RWPE1 (cell line): ENCODE results near the gene REV3L.
"Not testable (repeated sequence)": the region's sequence is repeated elsewhere in the genome, so short reads cannot be mapped to it uniquely, and the experiment has no call there.

Experiments
- CTCF ChIA-PET: fragments of 350-600 bp; sonication (Branson Sonifier 250); formaldehyde crosslinking; extraction: SDS; loops from one replicate; lab custom pipeline; 2021; lab: Yijun Ruan, JAX
- POLR2A ChIA-PET: fragments of 400-600 bp; formaldehyde crosslinking; extraction: SDS; loops from one replicate; lab custom pipeline; 2020; ENCODE audit warnings: antibody characterized with exemption; ENCODE audit not compliant: low non-redundant PET; lab: Yijun Ruan, JAX
- DNase-seq: peaks from one replicate; pipeline ENCODE4 v3.0.0; 2012; ENCODE audit warnings: low spot score
- H3K27ac ChIP-seq: fragments of 450-650 bp; 2 replicates; pipeline ENCODE4 v1.5.1; 2017
- TF ChIP-seq, protein P1 (sequence below): fragments of 450-650 bp; conservative IDR thresholded peaks from 2 replicates; pipeline ENCODE4 v1.5.1; 2017; ENCODE audit warnings: low read depth, mild to moderate bottlenecking

REV3L gene

DNA sequence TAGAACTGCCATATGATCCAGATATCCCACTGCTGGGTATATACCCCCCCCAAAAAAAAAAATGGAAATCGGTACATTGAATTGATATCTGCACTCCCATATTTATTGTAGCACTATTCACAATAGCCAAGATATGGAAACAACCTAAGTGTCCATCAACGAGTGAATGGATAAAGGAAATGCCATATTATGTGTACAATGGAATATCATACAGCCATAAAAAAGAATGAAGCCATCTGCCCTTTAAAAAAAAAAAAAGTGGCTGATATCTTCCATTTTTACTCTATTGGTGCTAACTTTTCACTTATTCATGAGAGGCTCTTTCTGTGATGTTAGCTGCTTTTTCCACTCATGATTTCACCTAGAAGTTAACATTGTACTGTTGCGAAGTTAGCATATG lies 156.5 kb downstream of the REV3L start:
- ChIA-PET CTCF (no interaction called here), POLR2A (no interaction called here)
- TF ChIP-seq, protein P1, sequence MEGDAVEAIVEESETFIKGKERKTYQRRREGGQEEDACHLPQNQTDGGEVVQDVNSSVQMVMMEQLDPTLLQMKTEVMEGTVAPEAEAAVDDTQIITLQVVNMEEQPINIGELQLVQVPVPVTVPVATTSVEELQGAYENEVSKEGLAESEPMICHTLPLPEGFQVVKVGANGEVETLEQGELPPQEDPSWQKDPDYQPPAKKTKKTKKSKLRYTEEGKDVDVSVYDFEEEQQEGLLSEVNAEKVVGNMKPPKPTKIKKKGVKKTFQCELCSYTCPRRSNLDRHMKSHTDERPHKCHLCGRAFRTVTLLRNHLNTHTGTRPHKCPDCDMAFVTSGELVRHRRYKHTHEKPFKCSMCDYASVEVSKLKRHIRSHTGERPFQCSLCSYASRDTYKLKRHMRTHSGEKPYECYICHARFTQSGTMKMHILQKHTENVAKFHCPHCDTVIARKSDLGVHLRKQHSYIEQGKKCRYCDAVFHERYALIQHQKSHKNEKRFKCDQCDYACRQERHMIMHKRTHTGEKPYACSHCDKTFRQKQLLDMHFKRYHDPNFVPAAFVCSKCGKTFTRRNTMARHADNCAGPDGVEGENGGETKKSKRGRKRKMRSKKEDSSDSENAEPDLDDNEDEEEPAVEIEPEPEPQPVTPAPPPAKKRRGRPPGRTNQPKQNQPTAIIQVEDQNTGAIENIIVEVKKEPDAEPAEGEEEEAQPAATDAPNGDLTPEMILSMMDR: no peak
- no peak for DNase-seq
- H3K27ac ChIP-seq: no peak overlapping the region

DNA sequence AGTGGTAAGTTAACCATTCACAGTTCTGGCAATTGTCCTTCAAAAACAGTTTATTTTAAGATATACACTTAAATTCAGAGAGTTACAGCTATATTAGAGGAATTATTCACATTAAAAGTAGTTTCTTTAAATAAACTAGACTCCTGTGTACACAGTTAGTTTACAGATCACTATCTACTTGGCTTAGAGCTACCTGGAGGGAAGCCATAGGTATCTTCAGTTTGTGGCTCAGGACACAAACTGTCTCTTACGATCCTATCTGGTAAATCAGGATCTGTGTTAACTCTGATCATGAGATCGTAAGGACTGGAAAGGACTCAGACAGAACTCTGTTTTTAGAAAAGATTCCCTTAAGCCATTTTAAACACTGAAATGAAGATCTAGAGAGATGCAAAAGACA lies 160.9 kb downstream of the REV3L start:
- ChIA-PET CTCF (interaction anchor here (0.7 kb wide), 2 partner anchors 14 to 60 kb away, joined by 3 read pairs; no protein-coding TSS in a partner anchor), POLR2A (interaction anchor here (0.7 kb wide), 1 partner anchor 177 kb away, joined by 3 read pairs; no protein-coding TSS in a partner anchor)
- no peak for DNase-seq
- TF ChIP-seq, protein P1: no peak
- no peak overlapping the region for H3K27ac ChIP-seq

DNA sequence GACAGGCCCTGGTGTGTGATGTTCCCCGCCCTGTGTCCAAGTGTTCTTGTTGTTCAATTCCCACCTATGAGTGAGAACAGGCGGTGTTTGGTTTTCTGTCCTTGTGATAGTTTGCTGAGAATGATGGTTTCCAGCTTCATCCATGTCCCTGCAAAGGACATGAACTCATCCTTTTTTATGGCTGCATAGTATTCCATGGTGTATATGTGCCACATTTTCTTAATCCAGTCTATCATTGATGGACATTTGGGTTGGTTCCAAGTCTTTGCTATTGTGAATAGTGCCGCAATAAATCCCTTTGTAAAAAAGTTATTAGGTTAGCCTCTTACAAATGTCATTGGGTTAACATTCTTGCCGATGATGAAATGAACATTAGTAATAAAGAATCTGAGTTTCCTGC lies 175.1 kb downstream of the REV3L start:
- POLR2A ChIA-PET: not testable (repeated sequence)

DNA sequence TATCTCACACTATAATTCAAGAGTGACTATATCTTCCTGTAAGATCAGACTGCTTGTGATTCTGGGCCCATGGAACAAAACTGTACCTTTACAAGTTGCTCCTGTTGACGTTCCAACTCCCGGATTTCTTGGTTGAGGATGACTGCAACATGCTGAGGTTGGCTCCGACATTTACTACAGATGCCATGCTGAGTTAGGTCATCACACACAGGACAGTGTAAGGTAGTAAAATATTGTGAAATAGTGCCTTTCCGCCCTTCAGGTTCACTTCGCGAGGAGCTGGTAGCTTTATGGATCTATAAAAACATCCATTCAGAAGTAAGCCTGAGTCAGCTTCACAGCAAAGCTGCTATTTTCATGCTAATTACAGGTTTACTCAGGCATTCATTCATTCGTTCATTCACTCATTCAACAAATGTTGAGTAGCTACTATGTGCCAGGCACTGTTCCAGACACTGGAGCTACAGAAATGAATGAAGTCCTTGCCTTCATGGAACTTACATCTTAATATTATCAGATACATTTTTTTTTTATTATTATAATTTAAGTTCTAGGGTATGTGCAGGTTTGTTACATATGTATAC lies 175.7 kb downstream of the REV3L start:
- POLR2A ChIA-PET: no interaction called here
- no peak overlapping the region for H3K27ac ChIP-seq
- peak; percentile 8 for DNase-seq
- TF ChIP-seq, protein P1: no peak
- CTCF ChIA-PET: no interaction called here

More for the DNA sequence above, 175.1 kb downstream of the REV3L start:
- CTCF ChIA-PET, DNase-seq, H3K27ac ChIP-seq: not testable (repeated sequence)

DNA sequence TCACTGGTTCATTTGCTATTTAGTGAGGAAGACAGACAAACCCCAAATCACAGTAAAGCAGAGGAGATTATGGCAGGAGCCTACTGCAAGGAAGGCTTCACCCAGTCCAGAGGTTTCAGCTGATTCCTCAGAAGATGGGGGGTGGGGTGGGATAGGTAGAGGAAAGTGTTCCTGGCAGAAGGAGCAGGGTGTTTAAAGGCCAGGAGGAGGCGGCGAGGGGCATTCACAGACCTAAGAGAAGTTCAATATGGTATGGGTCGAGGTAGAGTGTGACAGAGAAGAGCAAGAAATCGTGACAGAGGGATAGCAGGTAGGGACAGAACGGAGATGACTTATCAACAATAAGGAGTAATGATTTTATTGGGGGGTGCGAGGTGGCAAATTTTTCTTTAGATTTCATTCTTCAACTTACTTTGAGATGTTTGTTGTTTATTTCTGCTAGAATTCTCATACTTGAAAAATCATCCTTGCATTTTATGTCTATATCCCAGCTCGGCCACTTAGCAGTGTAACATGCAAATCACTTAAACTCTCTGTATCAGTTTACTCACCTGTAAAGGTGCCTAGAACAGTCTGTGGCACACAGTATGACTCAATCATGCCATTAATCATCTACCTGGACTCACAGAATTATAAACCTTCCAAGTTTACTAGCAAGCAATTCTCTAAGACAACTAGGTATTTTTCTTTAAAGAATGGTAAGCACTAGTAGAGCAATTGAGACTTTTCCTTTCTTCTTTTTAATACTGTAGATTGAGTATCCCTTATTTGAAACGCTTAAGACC lies 176.7 kb downstream of the REV3L start:
- TF ChIP-seq, protein P1: no peak

DNA sequence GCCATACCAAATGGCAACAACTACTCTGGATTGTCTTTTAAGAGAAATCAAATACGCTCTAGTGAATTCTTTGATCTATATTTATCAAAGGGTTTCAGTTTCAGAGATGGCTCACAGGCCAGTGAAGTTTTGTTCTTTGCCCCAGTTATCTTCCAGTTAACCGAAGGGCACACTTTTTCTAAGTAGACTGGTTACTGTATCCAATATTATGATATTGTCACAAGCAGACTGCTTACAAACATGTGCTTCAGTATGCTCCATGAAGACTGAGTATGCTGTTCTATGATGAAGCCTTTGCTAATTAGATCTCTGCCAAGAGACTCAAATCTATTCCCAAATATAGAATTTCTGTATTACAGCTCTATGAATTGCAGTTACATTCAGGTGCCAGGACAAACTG lies 181.1 kb downstream of the REV3L start:
- no peak for DNase-seq
- ChIA-PET POLR2A (no interaction called here), CTCF (no interaction called here)
- TF ChIP-seq, protein P1: no peak
- no peak overlapping the region for H3K27ac ChIP-seq

More for the DNA sequence above, 176.7 kb downstream of the REV3L start:
- ChIA-PET POLR2A (no interaction called here), CTCF (no interaction called here)
- DNase-seq: peak; percentile 34
- no peak overlapping the region for H3K27ac ChIP-seq

DNA sequence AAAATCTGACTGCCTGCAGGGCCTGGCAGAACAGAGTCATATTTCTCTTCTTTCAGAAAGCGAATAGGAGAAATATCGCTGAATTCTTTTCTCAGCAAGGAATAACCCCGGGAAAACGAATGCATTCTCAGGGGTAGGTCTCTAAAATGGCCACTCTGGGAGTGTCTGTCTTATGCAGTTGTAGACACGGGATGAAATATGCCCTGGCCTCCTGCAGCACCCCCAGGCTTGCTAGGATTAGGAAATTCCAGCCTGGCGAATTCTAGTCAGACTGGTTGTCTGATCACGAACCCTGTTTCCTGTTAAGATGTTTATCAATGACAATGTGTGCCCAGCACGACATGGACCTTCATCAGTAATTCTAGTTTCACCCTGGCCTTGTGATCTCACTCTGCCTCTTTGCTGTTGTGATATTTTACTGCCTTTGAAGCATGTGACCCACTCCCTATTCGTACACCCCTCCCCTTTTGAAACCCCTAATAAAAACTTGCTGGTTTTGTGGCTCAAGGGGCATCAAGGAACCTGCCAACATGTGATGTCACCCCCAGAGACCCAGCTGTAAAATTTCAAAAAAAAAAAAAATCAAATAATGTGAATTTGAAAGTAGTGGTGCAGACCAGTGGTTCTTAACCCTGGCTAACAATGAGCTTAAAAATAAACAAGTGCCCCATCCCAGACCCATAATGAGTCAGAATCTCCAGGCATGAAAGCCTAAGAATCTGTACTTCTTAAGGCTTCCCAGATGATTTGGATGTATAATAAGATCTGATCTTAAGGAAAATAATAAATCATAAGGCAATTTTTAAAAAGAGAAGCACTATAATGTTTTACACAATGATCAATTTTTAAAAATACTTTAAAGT lies 181.8 kb downstream of the REV3L start:
- POLR2A ChIA-PET, H3K27ac ChIP-seq, CTCF ChIA-PET, DNase-seq: not testable (repeated sequence)
